ENCODE measurements around the gene GGT5.

Gene GGT5

GRCh38 chr22:24181088-24181995 lies 63.5 kb downstream of the GGT5 start, which contains the start of gene SUSD2:
Gene SUSD2 (plus strand): TSS chr22:24181487. CDS start chr22:24181520, 33 bp downstream.
- no peak for DNase-seq

- no peak for DNase-seq
Observed at GRCh38 chr22:24180316-24181087, 64.4 kb downstream of the GGT5 start.

GRCh38 chr22:24179478-24180210 lies 65.2 kb downstream of the GGT5 start:
- DNase-seq = no peak

GRCh38 chr22:24178502-24179440 lies 66.1 kb downstream of the GGT5 start:
- no peak for DNase-seq

DNA sequence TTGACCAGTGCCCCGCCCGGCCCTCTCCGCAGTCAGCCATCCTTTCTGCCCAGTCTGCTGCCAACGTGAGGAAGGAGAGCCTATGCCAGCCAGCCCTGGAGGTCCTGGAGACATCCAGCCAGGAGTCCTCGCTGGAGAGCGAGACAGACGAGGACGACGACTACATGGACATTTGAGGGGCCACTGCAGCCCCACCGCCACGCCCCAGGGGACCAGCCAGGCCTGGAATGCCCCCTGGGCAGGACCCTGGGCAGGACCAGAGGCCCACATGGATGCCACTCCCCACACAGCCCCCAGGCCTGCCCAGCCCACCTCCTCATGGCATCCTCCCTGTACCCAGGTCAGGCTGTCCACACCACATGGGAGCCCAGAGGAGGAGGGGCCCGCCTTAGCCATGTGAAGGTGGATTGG lies 66.9 kb downstream of the GGT5 start:
- no peak for DNase-seq

GRCh38 chr22:24177456-24177855 lies 67.4 kb downstream of the GGT5 start:
- DNase-seq = no peak

- no peak for DNase-seq
Observed at GRCh38 chr22:24177045-24177444, 67.8 kb downstream of the GGT5 start.

DNA sequence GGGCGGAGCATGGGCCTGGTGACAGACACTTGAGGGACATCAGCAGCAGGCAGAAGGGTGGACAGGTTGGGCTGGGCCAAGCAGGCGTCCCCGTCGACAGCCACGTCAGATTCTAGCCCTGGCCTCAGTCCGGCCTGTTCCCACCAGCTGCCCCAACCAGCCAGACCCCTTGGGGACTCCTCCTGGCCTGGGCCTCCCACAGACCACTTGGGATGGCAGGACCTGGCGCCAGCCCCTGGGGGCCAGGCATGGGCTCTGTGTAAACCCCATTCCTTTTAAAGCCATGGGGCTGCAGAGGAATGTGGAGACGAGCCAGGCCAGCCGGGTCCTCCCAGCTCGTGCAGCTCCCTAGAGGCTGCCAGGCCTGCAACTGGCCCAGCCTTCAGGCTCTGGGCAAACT lies 68.3 kb downstream of the GGT5 start:
- DNase-seq = no peak

DNA sequence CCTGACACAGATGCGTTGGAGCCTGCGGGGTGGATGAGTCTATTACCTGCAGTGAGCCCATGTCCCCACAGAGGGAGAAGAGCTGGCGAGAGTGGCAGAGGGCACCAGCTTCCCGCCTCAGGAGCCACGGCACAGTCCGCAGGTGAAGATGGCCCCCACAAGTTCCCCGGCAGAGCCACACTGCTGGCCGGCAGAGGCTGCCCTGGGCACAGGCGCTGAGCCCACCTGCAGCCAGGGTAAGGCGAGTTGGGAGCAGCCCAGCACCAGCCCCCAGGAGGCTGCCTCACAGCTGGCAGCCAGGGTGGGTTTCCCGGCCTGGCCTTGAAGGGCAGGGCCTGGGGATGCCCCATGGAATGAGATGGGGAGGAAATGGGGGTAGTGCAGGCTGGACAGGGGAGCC lies 68.8 kb downstream of the GGT5 start:
- no peak for DNase-seq

GRCh38 chr22:24175160-24175808 lies 69.6 kb downstream of the GGT5 start:
- peak; percentile 53 to 63 for DNase-seq

- DNase-seq = no peak
Observed at GRCh38 chr22:24171822-24172221, 73.1 kb downstream of the GGT5 start.

DNA sequence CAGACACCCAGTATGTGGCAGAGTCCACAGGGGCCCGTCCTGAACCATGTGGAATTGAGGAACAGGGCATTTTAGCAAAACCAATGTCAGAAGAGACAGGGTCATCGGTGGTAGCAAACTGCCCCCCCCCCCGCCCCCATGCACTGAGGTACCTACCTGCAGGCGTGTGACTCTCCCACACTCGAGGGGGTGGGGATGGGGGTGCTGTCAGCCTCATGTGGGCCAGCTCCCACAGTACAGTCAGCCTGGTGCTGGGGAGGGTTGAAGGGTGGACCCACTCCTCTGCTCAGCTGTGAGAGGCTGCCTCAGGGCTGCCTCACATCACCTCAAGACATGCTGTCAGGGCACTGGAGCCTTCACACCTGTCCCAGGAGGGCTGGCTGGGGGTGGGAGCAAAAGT lies 74.2 kb downstream of the GGT5 start:
- no peak for DNase-seq

GRCh38 chr22:24170188-24170587 lies 74.7 kb downstream of the GGT5 start:
- no peak for DNase-seq
